Prostate gland (tissue), 2 donors: ENCODE data around the gene KAT2A. TPM values are rescaled to one million over a fixed set of nuclear protein-coding genes. Genes with fewer than 3 reads are reported as not detected.

ENCODE experiments used
- DNase-seq: peaks from one replicate; pipeline ENCODE4 v3.0.0-alpha.2; 2019; ENCODE audit warnings: low spot score
- H3K27ac ChIP-seq, 2 donors: fragments of 200-600 bp; sonication (generic); 2 replicates each; pipeline ENCODE4 v1.5.1; 2017 to 2019
- H3K27me3 ChIP-seq: fragments of 200-600 bp; sonication (generic); replicated peaks from 2 replicates; pipeline ENCODE4 v1.5.1; 2019; ENCODE audit not compliant: insufficient read depth
- H3K36me3 ChIP-seq, 2 donors: fragments of 200-600 bp; sonication (generic); 1 replicate in 1 of 2; 2 replicates in 1 of 2; pipeline versions ENCODE4 v1.5.1 to v1.8.1; 2017 to 2019
- H3K4me1 ChIP-seq: fragments of 200-600 bp; sonication (generic); replicated peaks from 2 replicates; pipeline ENCODE4 v1.5.1; 2019
- H3K4me3 ChIP-seq, 2 donors: fragments of 200-600 bp; sonication (generic); 2 replicates each; pipeline ENCODE4 v1.5.1; 2017 to 2019
- H3K9me3 ChIP-seq: fragments of 200-600 bp; sonication (generic); 2 replicates; pipeline ENCODE4 v1.5.1; 2017
- CTCF ChIP-seq, 4 experiments: fragments of 200-600 bp in 2 of 4; fragments of 450-650 bp in 2 of 4; sonication (generic) in 2 of 4; IDR thresholded peaks; 1 replicate in 3 of 4; 2 replicates in 1 of 4; pipeline ENCODE4 v1.5.1; 2016 to 2019; ENCODE audit warnings: antibody characterized with exemption in 4 of 4, mild to moderate bottlenecking in 2 of 4, moderate library complexity in 2 of 4
- POLR2A ChIP-seq: fragments of 450-650 bp; IDR thresholded peaks from one replicate; pipeline ENCODE4 v1.6.1; 2016; ENCODE audit warnings: antibody characterized with exemption, mild to moderate bottlenecking
- POLR2AphosphoS5 ChIP-seq: sonication (generic); formaldehyde crosslinking; IDR thresholded peaks from one replicate; pipeline ENCODE4 v1.6.1; 2017; ENCODE audit warnings: antibody characterized with exemption
- WGBS: methylation state at CpG from one replicate; pipeline ENCODE4 v1.1.5; 2018; 5-methylcytosine and 5-hydroxymethylcytosine counted together
- intact Hi-C: fragments of 100-400 bp; cut with DNase I; formaldehyde crosslinking; loops from one replicate; pipeline ENCODE4 v1.14.2; 2022
- total RNA-seq, 2 donors: library from RNA; depleted of rRNA; stranded (reverse); fragments of >200 nt; gene quantifications; one replicate each; pipeline ENCODE4 v1.1.0, GENCODE V29; 2016

Gene KAT2A
- total RNA-seq, 2 donors from 2014 or later: 32.9 to 90.1 TPM

- TF ChIP-seq CTCF (IDR thresholded peaks at IDR 0.05): no peak
- TF ChIP-seq POLR2AphosphoS5: no peak
- TF ChIP-seq POLR2A: no peak
- H3K4me3 ChIP-seq: no peak overlapping the region
- no peaks in the 10 kb centered on the region for H3K27me3 ChIP-seq
- intact Hi-C loops: loop anchor here (5.0 kb wide), 1 partner anchor 52 kb away; no protein-coding TSS in a partner anchor
- H3K4me1 ChIP-seq: no peaks in the 10 kb centered on the region
- no peaks in the 10 kb centered on the region for H3K9me3 ChIP-seq
- 70% methylated on average over 2 of the region's 2 CpGs for WGBS
- DNase-seq: no peak
- H3K36me3 ChIP-seq: no peaks in the 10 kb centered on the region
- no peak overlapping the region for H3K27ac ChIP-seq
These were observed 56.0 kb downstream of the KAT2A start for GRCh38 chr17:42065201-42065600.

Other genes starting within 250 kb of the KAT2A start
- gene ACLY, start 202.4 kb downstream of the KAT2A start, total RNA-seq: 100 to 1,000 TPM; 114 to 203 TPM
- 1 to 10 TPM in 1 of 2 donors, under 1 TPM in 1; 0.55 to 4.3 TPM for gene ODAD4, start 190.8 kb downstream of the KAT2A start, total RNA-seq
- gene CNP, start 154.6 kb downstream of the KAT2A start, total RNA-seq: 100 to 1,000 TPM in 1 of 2 donors, 10 to 100 TPM in 1; 85.8 to 117 TPM
- 10 to 100 TPM; 57.8 to 60.4 TPM for gene DNAJC7, start 103.9 kb downstream of the KAT2A start, total RNA-seq
- gene NKIRAS2, start 101.3 kb downstream of the KAT2A start, total RNA-seq: 10 to 100 TPM; 38.8 to 98.8 TPM
- gene C17orf113, start 70.8 kb downstream of the KAT2A start, total RNA-seq: 1 to 10 TPM; 4.2 to 4.8 TPM
- 10 to 100 TPM in 1 of 2 donors, 1 to 10 TPM in 1; 2.3 to 11.8 TPM for gene ZNF385C, start 22.9 kb downstream of the KAT2A start, total RNA-seq
- 10 to 100 TPM; 26.7 to 38.6 TPM for gene DHX58, start 8.7 kb downstream of the KAT2A start, total RNA-seq
- gene HSPB9, start 1.4 kb upstream of the KAT2A start, total RNA-seq: 1 to 10 TPM in 1 of 2 donors, under 1 TPM in 1; 0.18 to 1.2 TPM
- gene RAB5C, start 33.6 kb upstream of the KAT2A start, total RNA-seq: 100 to 1,000 TPM; 124 to 146 TPM
- under 1 TPM in 1 of 2 donors, not detected in 1; 0.51 TPM for gene KCNH4, start 59.8 kb upstream of the KAT2A start, total RNA-seq
- not detected for gene HCRT, start 64.1 kb upstream of the KAT2A start, total RNA-seq
- 100 to 1,000 TPM in 1 of 2 donors, 10 to 100 TPM in 1; 45.3 to 106 TPM for gene GHDC, start 73.1 kb upstream of the KAT2A start, total RNA-seq
- 10 to 100 TPM; 58.0 to 83.8 TPM for gene STAT5B, start 155.0 kb upstream of the KAT2A start, total RNA-seq
- 10 to 100 TPM; 31.1 to 45.8 TPM for gene STAT5A, start 167.1 kb upstream of the KAT2A start, total RNA-seq